Endothelial cell of umbilical vein (primary cell): ENCODE measurements around the gene SLC9A9. TPM values are rescaled to one million over a fixed set of nuclear protein-coding genes. Genes with fewer than 3 reads are reported as not detected.

ENCODE experiments used
- BruUV-seq: library from RNA; stranded (reverse); fragments of 400-500 nt; replicated peaks from 2 replicates; lab custom pipeline; 2021; lab: Mats Ljungman, UMichigan
- CTCF ChIA-PET: fragments of 300-600, 350-600 bp; sonication (Branson Sonifier 250); formaldehyde crosslinking; loops from one replicate; lab custom pipeline; 2021; ENCODE audit warnings: antibody characterized with exemption, inconsistent platforms; lab: Charles Lee
- POLR2A ChIA-PET: fragments of 300-600, 350-600 bp; sonication (Branson Sonifier 250); formaldehyde crosslinking; loops from one replicate; lab custom pipeline; 2021; ENCODE audit warnings: antibody characterized with exemption, inconsistent platforms; lab: Charles Lee
- DNase-seq: peaks from one replicate; pipeline ENCODE4 v3.0.0-alpha.2; 2011; ENCODE audit warnings: low read depth, low spot score
- FAIRE-seq: peaks from 2 replicates; lab custom pipeline; 2011; peaks lifted over from hg19 to GRCh38; lab: Jason Lieb, UNC
- H2AFZ ChIP-seq: 2 replicates; pipeline ENCODE4 v1.6.0; 2012; ENCODE audit warnings: low read depth, low read length, control low read depth, inconsistent platforms
- H3K27ac ChIP-seq: 2 replicates; pipeline ENCODE4 v1.5.1; 2011; ENCODE audit warnings: low read depth, mild to moderate bottlenecking, control low read depth, low read length, moderate library complexity; ENCODE audit not compliant: insufficient read depth
- H3K27me3 ChIP-seq, 2 experiments: 2 replicates each; pipeline versions ENCODE4 v1.6.0 to v1.6.1; 2011; ENCODE audit warnings: low read length in 2 of 2, mixed read lengths in 1 of 2; ENCODE audit not compliant: control insufficient read depth in 2 of 2, insufficient read depth in 2 of 2
- H3K36me3 ChIP-seq, 2 experiments: 2 replicates in 1 of 2; 3 replicates in 1 of 2; pipeline ENCODE4 v1.5.1; 2011; ENCODE audit warnings: low read length in 2 of 2, mild to moderate bottlenecking in 1 of 2, moderate library complexity in 1 of 2; ENCODE audit not compliant: control insufficient read depth in 2 of 2, insufficient read depth in 2 of 2; ENCODE audit errors: extremely low read depth in 1 of 2
- H3K4me1 ChIP-seq: 3 replicates; pipeline ENCODE4 v1.5.1; 2011; ENCODE audit warnings: mild to moderate bottlenecking, low read length; ENCODE audit not compliant: control insufficient read depth, insufficient read depth; ENCODE audit errors: extremely low read depth
- H3K4me2 ChIP-seq: 2 replicates; pipeline ENCODE4 v1.6.1; 2011; ENCODE audit warnings: low read length, control low read depth, mixed read lengths; ENCODE audit not compliant: insufficient read depth
- H3K4me3 ChIP-seq, 3 experiments: fragments of 200-600 bp in 1 of 3; sonication (generic), shearing (Covaris generic) in 1 of 3; replicated peaks in 1 of 3; 2 replicates each; pipeline ENCODE4 v1.5.1; 2011 to 2016; ENCODE audit warnings: control low read depth in 3 of 3, low read length in 3 of 3, mild to moderate bottlenecking in 2 of 3, inconsistent platforms in 1 of 3, low read depth in 1 of 3, moderate library complexity in 1 of 3; ENCODE audit not compliant: insufficient read depth in 1 of 3
- H3K79me2 ChIP-seq: 2 replicates; pipeline ENCODE4 v1.6.0; 2012; ENCODE audit warnings: low read length, inconsistent platforms; ENCODE audit not compliant: control insufficient read depth, insufficient read depth
- H3K9ac ChIP-seq: replicated peaks from 2 replicates; pipeline ENCODE3; 2011; ENCODE audit warnings: low read length, control low read depth; ENCODE audit not compliant: insufficient read depth; ENCODE audit errors: extremely low read depth
- H3K9me1 ChIP-seq: replicated peaks from 3 replicates; pipeline ENCODE4 v1.6.0; 2011; ENCODE audit warnings: mild to moderate bottlenecking, low read length; ENCODE audit not compliant: control insufficient read depth, insufficient read depth; ENCODE audit errors: extremely low read depth
- H3K9me3 ChIP-seq: replicated peaks from 2 replicates; pipeline ENCODE4 v1.5.1; 2012; ENCODE audit warnings: low read length, inconsistent platforms; ENCODE audit not compliant: control insufficient read depth, insufficient read depth
- H4K20me1 ChIP-seq: replicated peaks from 2 replicates; pipeline ENCODE3; 2011; ENCODE audit warnings: mild to moderate bottlenecking, low read length; ENCODE audit not compliant: control insufficient read depth, insufficient read depth; ENCODE audit errors: extremely low read depth
- CTCF ChIP-seq, 2 donors: IDR thresholded peaks; 1 replicate in 1 of 2; 2 replicates in 1 of 2; pipeline ENCODE4 v1.5.1; 2011; ENCODE audit warnings: low read length in 2 of 2, mild to moderate bottlenecking in 2 of 2, moderate library complexity in 2 of 2, control low read depth in 1 of 2, inconsistent platforms in 1 of 2, low read depth in 1 of 2; ENCODE audit not compliant: insufficient read depth in 1 of 2; ENCODE audit errors: extremely low read depth in 1 of 2
- EZH2 ChIP-seq: IDR thresholded peaks from 2 replicates; pipeline ENCODE4 v1.6.1; 2012; ENCODE audit warnings: borderline replicate concordance, low read depth, mild to moderate bottlenecking, moderate library complexity, low read length, inconsistent platforms; ENCODE audit not compliant: severe bottlenecking
- FOS ChIP-seq: IDR thresholded peaks from 2 replicates; pipeline ENCODE4 v1.6.1; 2011; ENCODE audit warnings: mild to moderate bottlenecking, low read length, moderate library complexity, borderline replicate concordance; ENCODE audit not compliant: insufficient read depth
- GATA2 ChIP-seq: IDR thresholded peaks from 2 replicates; pipeline ENCODE4 v1.7.0; 2011; ENCODE audit warnings: low read depth, mild to moderate bottlenecking, moderate library complexity, mixed read lengths, low read length; ENCODE audit not compliant: insufficient read length, insufficient read depth
- MAX ChIP-seq: IDR thresholded peaks from 2 replicates; pipeline ENCODE4 v1.6.1; 2011; ENCODE audit not compliant: insufficient read depth, insufficient read length
- MYC ChIP-seq: IDR thresholded peaks from one replicate; pipeline ENCODE4 v1.6.1; 2011; ENCODE audit warnings: mild to moderate bottlenecking, low read depth, low read length
- dilution Hi-C: fragments of 300-500 bp; cut with MboI; formaldehyde crosslinking; loops from one replicate; pipeline ENCODE4 v1.15.0; 2019; ENCODE audit warnings: low sequenced_read_pairs; ENCODE audit not compliant: extremely low pct_ligation_motif_present
- intact Hi-C: fragments of 100-400 bp; cut with micrococcal nuclease; formaldehyde crosslinking; loops from one replicate; pipeline ENCODE4 v1.10.0; 2022
- polyA plus RNA-seq, 4 experiments: library from polyadenylated mRNA; depleted of rRNA in 3 of 4; stranded (reverse) in 3 of 4; unstranded in 1 of 4; fragments of >200 nt; gene quantifications; 2 replicates each; pipeline versions ENCODE4 v1.2.1 to v1.2.3, GENCODE V29; 2011 to 2012; ENCODE audit warnings: missing spikeins in 1 of 4
- total RNA-seq: library from RNA; stranded (reverse); gene quantifications from 2 replicates; pipeline ENCODE4 v1.2.3, GENCODE V29; 2021

Gene SLC9A9
- total and polyA plus RNA-seq, 2 donors (not counting 3 experiments of a cell fraction or from before 2014, with no cell fraction given) = 1.5 to 1.8 TPM

GRCh38 chr3:143352850-143353550 lies 495.3 kb downstream of the SLC9A9 start:
- Histone ChIP-seq H3K27me3 (no peaks in the 10 kb centered on the region), H3K4me2 (no peak overlapping the region), H3K9me1 (no peaks in the 10 kb centered on the region), H3K36me3 (no peaks in the 10 kb centered on the region), H3K27ac (no peak overlapping the region), H3K9ac (no peak overlapping the region), H3K4me3 (no peak overlapping the region), H4K20me1 (no peaks in the 10 kb centered on the region), H2AFZ (no peak overlapping the region), H3K9me3 (no peaks in the 10 kb centered on the region), H3K79me2 (no peaks in the 10 kb centered on the region), H3K4me1 (peaks cover 4% of the 10 kb centered on the region)
- BruUV-seq = no TSS peak
- intact Hi-C loops = loop anchor here (2.0 kb wide), 1 partner anchor 50 kb away; no protein-coding TSS in a partner anchor
- TF ChIP-seq EZH2 = no peak
- TF ChIP-seq MYC = no peak
- no peak for TF ChIP-seq GATA2
- no peak for TF ChIP-seq FOS
- no peak for TF ChIP-seq CTCF (IDR thresholded peaks at IDR 0.05; ENCODE audit: extremely low read depth in 1 of 2, insufficient read depth in 1 of 2, low read depth in 1 of 2, low read length in 2 of 2)
- TF ChIP-seq MAX = no peak
- ChIA-PET POLR2A (no interaction called here), CTCF (interaction anchor here (0.7 to 1.5 kb wide), 7 partner anchors 14 to 291 kb away, joined by 3 to 7 read pairs (median 3); no protein-coding TSS in a partner anchor)
- dilution Hi-C loops = no loop called here
- FAIRE-seq (no peak), DNase-seq (peak; percentile 17)
